22Rv1 (cell line): ENCODE measurements around the gene FREM2.

ENCODE experiments used
- H3K27ac ChIP-seq: fragments of 450-650 bp; 2 replicates; pipeline ENCODE4 v1.5.1; 2017
- CTCF ChIP-seq: fragments of 450-650 bp; IDR thresholded peaks from 2 replicates; pipeline ENCODE4 v1.5.1; 2017; ENCODE audit warnings: mild to moderate bottlenecking
- ZFX ChIP-seq: fragments of 450-650 bp; IDR thresholded peaks from 2 replicates; pipeline ENCODE4 v1.6.1; 2017; ENCODE audit warnings: antibody characterized with exemption, borderline replicate concordance

The FREM2 gene

GRCh38 chr13:38824342-38824741 lies 137.5 kb downstream of the FREM2 start:
- H3K27ac ChIP-seq: no peak overlapping the region
- no peak for TF ChIP-seq CTCF

GRCh38 chr13:38826182-38826813 lies 139.4 kb downstream of the FREM2 start:
- no peak overlapping the region for H3K27ac ChIP-seq
- TF ChIP-seq ZFX (no peak), CTCF (no peak)

- H3K27ac ChIP-seq: no peak overlapping the region
- TF ChIP-seq ZFX (no peak), CTCF (no peak)
Measured at GRCh38 chr13:38830442-38831045, 143.7 kb downstream of the FREM2 start.

- H3K27ac ChIP-seq: no peak overlapping the region
- no peak for TF ChIP-seq ZFX
- no peak for TF ChIP-seq CTCF
Measured at GRCh38 chr13:38844581-38844980, 157.7 kb downstream of the FREM2 start.

GRCh38 chr13:38848360-38848759 lies 161.5 kb downstream of the FREM2 start:
- no peak overlapping the region for H3K27ac ChIP-seq
- TF ChIP-seq ZFX: no peak
- TF ChIP-seq CTCF: no peak

- no peak overlapping the region for H3K27ac ChIP-seq
- TF ChIP-seq CTCF (no peak), ZFX (no peak)
Measured at GRCh38 chr13:38849315-38849714, 162.4 kb downstream of the FREM2 start.

- no peak for TF ChIP-seq CTCF
- TF ChIP-seq ZFX: no peak
- H3K27ac ChIP-seq: no peak overlapping the region
Measured at GRCh38 chr13:38850868-38851626, 164.2 kb downstream of the FREM2 start.
